HG03457 (cell line): ENCODE results near the gene MARCHF3.
"Not testable (repeated sequence)": the region's sequence is repeated elsewhere in the genome, so short reads cannot be mapped to it uniquely, and the experiment has no call there.

Source experiments
- ATAC-seq: cut with Tn5 transposase; IDR thresholded peaks from one replicate; pipeline ENCODE4 v1.9.1; 2021; ENCODE audit warnings: moderate number of reproducible peaks; ENCODE audit not compliant: unreplicated experiment

Gene MARCHF3

GRCh38 chr5:126921241-126922091 lies 108.9 kb downstream of the MARCHF3 start:
- ATAC-seq = no peak

- no peak for ATAC-seq
These were observed 110.1 kb downstream of the MARCHF3 start for GRCh38 chr5:126920291-126920690.

- no peak for ATAC-seq
These were observed 110.8 kb downstream of the MARCHF3 start for GRCh38 chr5:126919566-126919965.

GRCh38 chr5:126918615-126918957 lies 111.8 kb downstream of the MARCHF3 start:
- ATAC-seq = no peak

DNA sequence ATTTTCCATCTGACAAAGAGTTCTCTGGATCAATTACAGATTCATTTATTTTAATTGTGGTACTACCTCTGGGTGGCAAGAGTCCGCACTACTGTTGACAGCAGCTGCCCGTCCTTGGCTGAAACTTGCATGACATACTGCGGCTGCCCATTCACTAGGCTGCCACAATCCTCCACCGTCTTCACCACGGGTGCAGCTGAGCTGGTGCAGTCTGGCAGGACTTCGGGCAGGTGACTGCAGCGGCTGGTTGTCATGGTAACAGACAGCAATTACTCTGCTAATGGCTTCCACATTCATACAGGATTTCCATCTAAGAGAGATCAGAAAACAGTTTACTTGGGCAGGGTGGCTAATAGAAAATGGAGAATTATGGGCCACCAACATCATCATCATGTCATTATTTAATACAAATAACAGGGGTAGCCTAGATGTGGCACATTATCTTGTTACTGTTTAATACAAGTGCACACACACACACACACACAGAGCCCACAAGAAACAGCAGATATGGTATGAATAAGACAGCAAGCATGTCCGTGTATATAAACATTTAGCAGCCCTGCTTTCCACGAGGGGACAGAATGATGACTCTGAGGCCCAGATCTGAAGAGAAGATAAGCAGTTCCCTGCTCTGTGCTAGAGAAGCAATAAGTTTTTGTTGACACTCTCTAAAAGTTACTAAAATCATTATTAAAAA lies 112.3 kb downstream of the MARCHF3 start:
- no peak for ATAC-seq

DNA sequence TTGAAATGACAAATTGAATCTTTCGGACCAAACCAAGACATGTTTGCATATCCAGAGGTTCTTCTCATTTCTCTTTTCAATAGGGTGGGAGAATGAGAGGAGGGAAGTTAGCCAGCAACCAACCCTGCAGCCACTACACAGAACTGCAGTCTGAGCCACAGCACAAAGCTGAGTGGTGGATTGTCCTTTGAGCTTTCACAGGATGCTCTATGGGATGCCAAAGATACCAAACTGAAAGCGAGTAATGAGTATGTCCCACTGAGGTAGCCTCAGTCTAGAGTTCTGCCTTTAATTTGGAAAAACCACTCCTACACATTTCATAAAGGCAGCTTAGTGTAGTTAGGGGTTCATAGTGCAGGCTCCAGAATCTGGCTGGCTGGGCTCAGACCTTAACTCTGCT lies 114.9 kb downstream of the MARCHF3 start:
- no peak for ATAC-seq

- ATAC-seq = no peak
These were observed 115.4 kb downstream of the MARCHF3 start for GRCh38 chr5:126914801-126915436.

DNA sequence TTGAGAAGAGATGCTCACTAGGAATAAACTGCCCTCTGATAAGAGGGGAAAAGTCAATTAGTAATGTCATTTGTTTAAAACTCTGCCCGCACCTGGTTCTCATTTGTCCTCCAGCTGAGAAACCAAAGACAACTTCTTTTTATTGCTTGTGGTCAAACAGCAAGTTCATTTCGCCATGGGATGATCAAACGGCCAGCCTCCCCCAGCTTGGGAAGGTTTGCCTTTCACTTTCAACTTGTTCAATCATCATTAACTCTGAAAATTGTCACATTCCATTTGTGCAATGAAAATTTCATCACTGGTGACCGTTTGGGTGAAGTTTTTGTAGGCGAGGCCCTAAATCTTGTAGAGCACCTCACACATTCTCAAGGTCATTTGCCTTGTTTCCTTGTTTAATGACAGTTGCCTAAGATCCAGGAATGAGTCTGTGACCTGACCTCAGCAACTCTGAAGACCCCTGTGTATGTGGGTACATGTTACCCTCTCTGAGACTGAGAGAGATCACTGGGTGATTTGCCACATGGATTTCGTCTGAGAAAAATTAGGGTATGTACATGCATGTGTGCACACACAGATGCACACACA lies 117.7 kb downstream of the MARCHF3 start:
- no peak for ATAC-seq

DNA sequence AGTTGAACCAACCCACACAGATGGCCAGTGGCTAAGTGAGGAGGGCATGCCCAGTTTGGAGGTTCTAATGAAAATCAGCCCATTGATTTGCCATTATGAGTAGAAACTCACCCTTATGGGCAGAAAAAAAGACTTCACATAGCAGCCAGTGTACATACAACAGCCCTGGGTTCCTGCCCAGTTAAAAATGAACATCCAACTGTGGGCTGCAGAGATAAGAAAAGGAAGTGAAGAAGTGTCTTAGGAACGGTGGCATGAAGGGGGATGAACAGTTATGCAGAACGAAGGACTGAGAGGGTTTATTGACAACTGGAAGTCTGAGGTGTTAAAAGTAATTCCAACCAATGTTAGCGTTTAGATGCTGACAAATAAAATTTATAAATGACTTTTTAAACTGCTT lies 118.4 kb downstream of the MARCHF3 start:
- no peak for ATAC-seq

GRCh38 chr5:126909856-126910255 lies 120.5 kb downstream of the MARCHF3 start:
- ATAC-seq = no peak

- not testable (repeated sequence) for ATAC-seq
These were observed 126.0 kb downstream of the MARCHF3 start for GRCh38 chr5:126904407-126904806.

DNA sequence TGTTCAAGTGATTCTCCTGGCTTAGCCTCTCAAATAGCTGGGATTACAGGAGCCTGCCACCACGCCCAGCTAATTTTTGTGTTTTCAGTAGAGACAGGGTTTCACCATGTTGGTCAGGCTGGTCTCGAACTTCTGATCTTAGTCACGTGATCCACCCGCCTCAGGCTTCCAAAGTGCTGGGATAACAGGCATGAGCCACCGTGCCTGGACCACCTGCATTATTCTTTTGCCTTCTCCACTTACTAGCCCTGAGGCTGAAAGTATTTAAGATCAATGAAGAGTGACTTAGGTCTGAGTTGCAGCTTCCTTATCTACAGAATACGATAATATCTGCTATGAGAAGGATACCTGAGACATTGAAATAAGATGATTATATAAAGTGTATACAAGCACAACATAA lies 129.6 kb downstream of the MARCHF3 start:
- ATAC-seq = no peak

- no peak for ATAC-seq
These were observed 130.9 kb downstream of the MARCHF3 start for GRCh38 chr5:126899476-126899875.

- ATAC-seq = no peak
These were observed 132.3 kb downstream of the MARCHF3 start for GRCh38 chr5:126897851-126898630.

GRCh38 chr5:126896170-126896702 lies 134.1 kb downstream of the MARCHF3 start:
- ATAC-seq = no peak

DNA sequence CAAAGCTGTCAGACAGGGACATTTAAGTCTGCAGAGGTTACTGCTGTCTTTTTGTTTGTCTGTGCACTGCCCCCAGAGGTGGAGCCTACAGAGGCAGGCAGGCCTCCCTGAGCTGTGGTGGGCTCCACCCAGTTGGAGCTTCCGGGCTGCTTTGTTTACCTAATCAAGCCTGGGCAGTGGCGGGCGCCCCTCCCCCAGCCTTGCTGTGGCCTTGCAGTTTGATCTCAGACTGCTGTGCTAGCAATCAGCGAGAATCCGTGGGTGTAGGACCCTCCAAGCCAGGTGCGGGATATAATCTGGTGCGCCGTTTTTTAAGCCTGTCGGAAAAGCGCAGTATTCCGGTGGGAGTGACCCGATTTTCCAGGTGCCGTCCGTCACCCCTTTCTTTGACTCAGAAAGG lies 134.6 kb downstream of the MARCHF3 start:
- not testable (repeated sequence) for ATAC-seq

DNA sequence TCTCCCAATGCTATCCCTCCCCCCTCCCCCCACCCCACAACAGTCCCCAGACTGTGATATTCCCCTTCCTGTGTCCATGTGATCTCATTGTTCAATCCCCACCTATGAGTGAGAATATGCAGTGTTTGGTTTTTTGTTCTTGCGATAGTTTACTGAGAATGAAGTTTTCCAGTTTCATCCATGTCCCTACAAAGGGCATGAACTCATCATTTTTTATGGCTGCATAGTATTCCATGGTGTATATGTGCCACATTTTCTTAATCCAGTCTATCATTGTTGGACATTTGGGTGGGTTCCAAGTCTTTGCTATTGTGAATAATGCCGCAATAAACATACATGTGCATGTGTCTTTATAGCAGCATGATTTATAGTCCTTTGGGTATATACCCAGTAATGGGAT lies 139.9 kb downstream of the MARCHF3 start:
- ATAC-seq = not testable (repeated sequence)

DNA sequence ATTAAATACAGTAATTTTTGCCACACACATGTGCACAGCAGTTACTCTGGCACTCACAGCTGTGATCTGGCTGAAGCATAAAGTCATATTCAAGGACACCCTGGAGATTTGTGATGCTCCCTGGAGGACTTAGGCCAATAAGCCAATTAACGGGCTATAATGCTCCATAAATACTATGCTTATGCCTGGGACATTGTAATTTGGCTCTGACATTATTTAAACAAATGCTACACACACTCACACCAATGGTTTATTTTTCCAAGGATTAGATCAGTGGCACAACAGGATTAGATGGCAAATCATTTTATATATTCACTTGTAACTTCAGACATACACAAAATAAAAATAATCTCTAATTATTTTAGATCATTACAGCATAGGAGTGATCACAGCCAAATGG lies 142.2 kb downstream of the MARCHF3 start:
- no peak for ATAC-seq

DNA sequence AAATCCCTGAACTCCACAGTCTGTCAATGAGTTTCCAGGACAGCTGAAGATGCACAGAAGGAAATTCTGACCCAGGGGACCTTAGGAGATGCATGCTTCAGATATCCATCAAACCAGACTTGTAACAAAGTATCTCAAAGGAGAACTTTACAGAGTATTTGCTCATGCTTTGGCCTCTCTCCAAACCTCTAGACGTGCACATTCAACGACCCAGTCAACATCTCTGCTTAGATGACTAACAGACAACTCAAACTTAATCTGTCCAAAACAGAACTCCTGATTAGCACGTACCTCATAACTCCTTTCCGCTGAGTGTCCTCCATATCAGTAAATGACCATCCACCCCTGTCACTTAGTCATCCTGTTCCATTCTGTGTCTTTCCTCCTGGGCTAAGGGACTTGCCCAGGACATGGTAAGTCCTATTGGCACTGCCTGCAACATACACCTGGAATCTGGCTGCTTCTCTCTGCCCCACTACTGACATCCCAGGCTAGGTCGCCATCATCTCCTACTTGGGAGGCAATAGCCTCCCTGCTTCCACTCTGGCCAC lies 146.0 kb downstream of the MARCHF3 start:
- no peak for ATAC-seq

DNA sequence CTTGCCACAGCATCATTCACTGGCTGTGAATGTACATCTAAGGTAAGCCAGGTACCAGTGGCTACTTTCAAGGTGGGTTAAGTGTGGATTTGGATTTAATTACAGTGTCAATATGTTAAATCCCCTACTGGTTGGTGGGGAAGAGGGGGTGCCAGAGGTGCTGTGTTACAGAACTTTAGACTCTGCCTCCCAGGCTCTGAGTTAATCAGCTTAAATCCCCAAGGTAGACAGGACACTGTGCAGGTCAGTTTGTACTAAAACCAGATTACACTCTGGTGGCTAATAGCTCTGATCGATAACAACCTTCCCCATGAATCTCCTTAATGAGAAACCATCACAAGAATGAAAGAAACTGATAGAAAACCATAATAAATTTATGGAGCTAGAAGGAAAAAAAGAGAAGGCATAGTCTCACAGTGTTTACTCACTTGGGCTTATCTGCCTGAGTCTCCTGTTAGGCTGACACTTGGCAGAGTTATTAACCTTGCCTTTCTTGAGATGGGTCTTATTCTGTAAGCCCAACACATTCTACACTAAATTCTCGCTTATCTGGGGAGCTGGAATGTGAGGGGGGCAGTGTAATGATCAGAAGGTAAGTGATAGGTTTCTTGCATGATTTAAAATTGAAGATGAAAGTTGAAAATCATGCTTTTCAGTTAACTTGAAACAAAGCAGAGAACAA lies 146.7 kb downstream of the MARCHF3 start:
- ATAC-seq = no peak
